Liver (tissue), 9 donors: Measurements from ENCODE around the gene PAX6. TPM values are rescaled to one million over a fixed set of nuclear protein-coding genes. Genes with fewer than 3 reads are reported as not detected.

Experiments used
- DNase-seq: peaks from one replicate; pipeline ENCODE4 v3.0.0-alpha.2; 2017; ENCODE audit warnings: low spot score
- H3K27ac ChIP-seq, 2 donors: one replicate each; pipeline ENCODE4 v1.7.0; 2013; ENCODE audit warnings: inconsistent platforms in 2 of 2, low read length in 2 of 2, control low read depth in 1 of 2, low read depth in 1 of 2, mild to moderate bottlenecking in 1 of 2
- H3K27me3 ChIP-seq, 4 donors: one replicate each; pipeline versions ENCODE4 v1.6.1 to v1.7.0; 2013; ENCODE audit warnings: low read length in 3 of 4, inconsistent platforms in 1 of 4, mild to moderate bottlenecking in 1 of 4, moderate library complexity in 1 of 4; ENCODE audit not compliant: control insufficient read depth in 4 of 4, insufficient read depth in 4 of 4
- H3K36me3 ChIP-seq, 4 donors: one replicate each; pipeline versions ENCODE4 v1.6.1 to v1.7.0; 2013; ENCODE audit warnings: low read length in 3 of 4, mild to moderate bottlenecking in 3 of 4, low read depth in 1 of 4, moderate library complexity in 1 of 4; ENCODE audit not compliant: control insufficient read depth in 4 of 4, insufficient read depth in 3 of 4
- H3K4me1 ChIP-seq, 4 donors: one replicate each; pipeline versions ENCODE4 v1.6.1 to v1.7.0; 2013; ENCODE audit warnings: low read length in 3 of 4, mild to moderate bottlenecking in 3 of 4, moderate library complexity in 1 of 4; ENCODE audit not compliant: control insufficient read depth in 4 of 4, insufficient read depth in 4 of 4
- H3K4me3 ChIP-seq, 3 donors: one replicate each; pipeline versions ENCODE4 v1.6.1 to v1.7.0; 2013; ENCODE audit warnings: low read length in 3 of 3, control low read depth in 1 of 3, low read depth in 1 of 3, mild to moderate bottlenecking in 1 of 3
- H3K9ac ChIP-seq, 2 donors: one replicate each; pipeline ENCODE4 v1.7.0; 2013; ENCODE audit warnings: low read length in 2 of 2, mild to moderate bottlenecking in 2 of 2, moderate library complexity in 2 of 2, control low read depth in 1 of 2, low read depth in 1 of 2
- H3K9me3 ChIP-seq, 4 donors: one replicate each; pipeline versions ENCODE4 v1.6.1 to v1.7.0; 2013; ENCODE audit warnings: low read length in 3 of 4; ENCODE audit not compliant: control insufficient read depth in 4 of 4
- EGR1 ChIP-seq, 2 donors: IDR thresholded peaks; 2 replicates each; pipeline ENCODE4 v1.6.1; 2016 to 2018; ENCODE audit warnings: antibody characterized with exemption in 2 of 2, low read depth in 2 of 2
- FOXA1 ChIP-seq: IDR thresholded peaks from 2 replicates; pipeline ENCODE4 v1.6.1; 2016; ENCODE audit warnings: antibody characterized with exemption
- FOXA2 ChIP-seq: IDR thresholded peaks from 2 replicates; pipeline ENCODE4 v1.6.1; 2016; ENCODE audit warnings: antibody characterized with exemption
- GABPA ChIP-seq, 2 donors: IDR thresholded peaks in 1 of 2; conservative IDR thresholded peaks in 1 of 2; 2 replicates each; pipeline ENCODE4 v1.6.1; 2016; ENCODE audit warnings: antibody characterized with exemption in 2 of 2, mild to moderate bottlenecking in 1 of 2, moderate library complexity in 1 of 2
- HNF4A ChIP-seq, 2 donors: conservative IDR thresholded peaks; 2 replicates each; pipeline ENCODE4 v1.6.1; 2016; ENCODE audit warnings: antibody characterized with exemption in 2 of 2, mild to moderate bottlenecking in 2 of 2
- HNF4G ChIP-seq: IDR thresholded peaks from 2 replicates; pipeline ENCODE4 v1.6.1; 2016; ENCODE audit warnings: antibody characterized with exemption
- JUND ChIP-seq, 2 donors: IDR thresholded peaks; 2 replicates each; pipeline ENCODE4 v1.6.1; 2016; ENCODE audit warnings: antibody characterized with exemption in 2 of 2
- NR2F2 ChIP-seq: IDR thresholded peaks from 2 replicates; pipeline ENCODE4 v1.6.1; 2016; ENCODE audit warnings: antibody characterized with exemption
- RAD21 ChIP-seq, 2 donors: IDR thresholded peaks; 2 replicates each; pipeline ENCODE4 v1.6.1; 2016; ENCODE audit warnings: antibody characterized with exemption in 2 of 2, mild to moderate bottlenecking in 2 of 2
- RXRA ChIP-seq, 2 donors: IDR thresholded peaks; 2 replicates each; pipeline ENCODE4 v1.6.1; 2017 to 2018; ENCODE audit warnings: antibody characterized with exemption in 2 of 2, mild to moderate bottlenecking in 1 of 2
- SP1 ChIP-seq: IDR thresholded peaks from 2 replicates; pipeline ENCODE4 v1.6.1; 2018; ENCODE audit warnings: antibody characterized with exemption, mild to moderate bottlenecking
- TAF1 ChIP-seq: conservative IDR thresholded peaks from 2 replicates; pipeline ENCODE4 v1.6.1; 2016; ENCODE audit warnings: antibody characterized with exemption, mild to moderate bottlenecking
- YY1 ChIP-seq: IDR thresholded peaks from 2 replicates; pipeline ENCODE4 v1.6.1; 2016; ENCODE audit warnings: antibody characterized with exemption, mild to moderate bottlenecking
- WGBS: extraction: QIAGEN DNeasy Blood & Tissue Kit; methylation state at CpG from one replicate; pipeline ENCODE4 v1.1.7; 2013; 5-methylcytosine and 5-hydroxymethylcytosine counted together
- polyA plus RNA-seq, 2 donors: library from polyadenylated mRNA; stranded (reverse) in 1 of 2; unstranded in 1 of 2; fragments of 200-250 nt in 1 of 2; fragments of >200 nt in 1 of 2; fragmentation: Nextera tagmentation in 1 of 2; extraction: Ambion mirVana in 1 of 2; gene quantifications; one replicate each; pipeline versions ENCODE4 v1.2.1 to v1.2.3, GENCODE V29; 2013 to 2015
- total RNA-seq, 2 donors: library from RNA; depleted of rRNA; stranded (reverse); fragments of >200 nt; gene quantifications; one replicate each; pipeline ENCODE4 v1.2.3, GENCODE V29; 2014
- TF ChIP-seq, protein P1 (sequence below): fragments of 150-350 bp; IDR thresholded peaks from 2 replicates; pipeline ENCODE4 v1.5.1; 2017; ENCODE audit warnings: improper control_type of control experiment, low read depth, low read length; ENCODE audit not compliant: missing input control
- TF ChIP-seq, protein P2 (sequence below): IDR thresholded peaks from 2 replicates; pipeline ENCODE4 v1.6.1; 2016; ENCODE audit warnings: antibody characterized with exemption
- TF ChIP-seq, protein P3 (sequence below): IDR thresholded peaks from 2 replicates; pipeline ENCODE4 v1.6.1; 2016; ENCODE audit warnings: antibody characterized with exemption
- TF ChIP-seq, protein P4 (sequence below): IDR thresholded peaks from 2 replicates; pipeline ENCODE4 v1.6.1; 2016; ENCODE audit warnings: antibody characterized with exemption, mild to moderate bottlenecking
- TF ChIP-seq, protein P5 (sequence below): IDR thresholded peaks from 2 replicates; pipeline ENCODE4 v1.6.1; 2016; ENCODE audit warnings: antibody characterized with exemption
- donor health status: healthy.
- donor health status: healthy.
- donor health status: healthy.
- donor health status: healthy.
- donor health status: healthy.

PAX6 gene
- total and polyA plus RNA-seq, 4 donors, result not detected

DNA sequence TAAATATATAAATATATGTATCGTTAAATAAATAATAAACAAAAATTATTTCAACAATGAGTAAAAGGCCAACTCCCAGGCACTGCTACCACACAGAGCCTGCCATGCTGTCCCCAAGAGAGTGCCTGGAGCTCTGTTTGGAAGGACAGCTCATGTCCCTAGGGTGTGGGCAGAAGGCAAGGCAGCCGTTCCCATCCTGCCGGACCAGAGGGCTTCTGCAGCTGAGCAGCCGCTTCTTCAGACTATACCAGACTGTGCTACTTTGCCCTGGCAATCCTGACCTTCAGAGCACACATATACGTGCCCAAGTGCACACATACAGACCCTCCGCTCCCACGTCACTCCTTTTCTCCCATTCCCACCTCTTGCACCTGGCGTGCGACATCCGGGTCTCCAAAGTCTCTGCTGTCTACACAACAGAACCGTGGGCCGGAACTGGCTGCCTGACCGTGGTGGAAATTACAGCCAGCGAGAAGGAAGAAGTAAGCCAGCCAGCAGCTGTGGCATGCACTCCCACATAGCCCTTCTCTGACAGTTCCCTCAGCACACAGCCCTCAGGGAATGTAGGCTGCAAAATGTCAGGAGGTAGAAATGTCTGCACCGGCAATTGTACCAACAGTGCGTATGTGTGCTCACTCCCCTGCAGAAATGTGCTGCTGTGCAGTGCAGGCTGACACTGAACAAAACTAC lies 24.0 kb downstream of the PAX6 start:
- DNase-seq, result no peak
- no peaks in the 10 kb centered on the region for H3K27me3 ChIP-seq
- no peaks in the 10 kb centered on the region for H3K4me1 ChIP-seq
- no peaks in the 10 kb centered on the region for H3K9me3 ChIP-seq
- WGBS, result 91% methylated on average over 16 of the region's 16 CpGs
- no peak overlapping the region for H3K27ac ChIP-seq
- no peaks in the 10 kb centered on the region for H3K36me3 ChIP-seq
- H3K4me3 ChIP-seq, result no peak overlapping the region
- TF ChIP-seq HNF4G (no peak), NR2F2 (no peak), SP1 (no peak), EGR1 (IDR thresholded peaks at IDR 0.05; ENCODE audit: low read depth in 2 of 2) (no peak), FOXA1 (no peak), HNF4A (conservative IDR thresholded peaks at IDR 0.05) (no peak), YY1 (no peak), JUND (IDR thresholded peaks at IDR 0.05) (no peak), FOXA2 (no peak)
- TF ChIP-seq, protein P1, sequence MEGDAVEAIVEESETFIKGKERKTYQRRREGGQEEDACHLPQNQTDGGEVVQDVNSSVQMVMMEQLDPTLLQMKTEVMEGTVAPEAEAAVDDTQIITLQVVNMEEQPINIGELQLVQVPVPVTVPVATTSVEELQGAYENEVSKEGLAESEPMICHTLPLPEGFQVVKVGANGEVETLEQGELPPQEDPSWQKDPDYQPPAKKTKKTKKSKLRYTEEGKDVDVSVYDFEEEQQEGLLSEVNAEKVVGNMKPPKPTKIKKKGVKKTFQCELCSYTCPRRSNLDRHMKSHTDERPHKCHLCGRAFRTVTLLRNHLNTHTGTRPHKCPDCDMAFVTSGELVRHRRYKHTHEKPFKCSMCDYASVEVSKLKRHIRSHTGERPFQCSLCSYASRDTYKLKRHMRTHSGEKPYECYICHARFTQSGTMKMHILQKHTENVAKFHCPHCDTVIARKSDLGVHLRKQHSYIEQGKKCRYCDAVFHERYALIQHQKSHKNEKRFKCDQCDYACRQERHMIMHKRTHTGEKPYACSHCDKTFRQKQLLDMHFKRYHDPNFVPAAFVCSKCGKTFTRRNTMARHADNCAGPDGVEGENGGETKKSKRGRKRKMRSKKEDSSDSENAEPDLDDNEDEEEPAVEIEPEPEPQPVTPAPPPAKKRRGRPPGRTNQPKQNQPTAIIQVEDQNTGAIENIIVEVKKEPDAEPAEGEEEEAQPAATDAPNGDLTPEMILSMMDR, result no peak
- TF ChIP-seq, protein P2, sequence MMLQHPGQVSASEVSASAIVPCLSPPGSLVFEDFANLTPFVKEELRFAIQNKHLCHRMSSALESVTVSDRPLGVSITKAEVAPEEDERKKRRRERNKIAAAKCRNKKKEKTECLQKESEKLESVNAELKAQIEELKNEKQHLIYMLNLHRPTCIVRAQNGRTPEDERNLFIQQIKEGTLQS, result no peak
- TF ChIP-seq, protein P3, sequence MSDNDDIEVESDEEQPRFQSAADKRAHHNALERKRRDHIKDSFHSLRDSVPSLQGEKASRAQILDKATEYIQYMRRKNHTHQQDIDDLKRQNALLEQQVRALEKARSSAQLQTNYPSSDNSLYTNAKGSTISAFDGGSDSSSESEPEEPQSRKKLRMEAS, result no peak
- no peak overlapping the region for H3K9ac ChIP-seq

DNA sequence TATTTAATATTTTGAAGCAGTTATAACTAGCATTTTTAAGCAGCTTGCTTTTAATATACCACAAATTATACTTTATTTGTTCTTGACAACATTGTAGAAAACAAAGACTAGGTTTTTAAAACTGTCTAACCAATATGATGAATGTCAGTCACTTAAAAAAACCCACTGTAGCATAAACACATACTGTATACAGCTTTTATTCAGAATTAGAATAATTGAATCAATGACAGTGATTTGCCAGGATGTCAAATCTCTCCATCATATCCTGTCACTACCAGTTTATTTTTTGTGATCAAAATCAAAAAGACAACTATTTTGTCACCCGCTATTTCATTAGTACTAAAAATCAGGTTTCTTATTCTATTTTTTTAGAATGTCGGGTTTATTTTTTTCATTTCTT lies 26.5 kb downstream of the PAX6 start:
- WGBS, result 98% methylated on average over 2 of the region's 2 CpGs
- no peaks in the 10 kb centered on the region for H3K27me3 ChIP-seq
- no peaks in the 10 kb centered on the region for H3K9me3 ChIP-seq
- H3K36me3 ChIP-seq, result no peaks in the 10 kb centered on the region
- H3K9ac ChIP-seq, result no peak overlapping the region
- H3K4me3 ChIP-seq, result no peak overlapping the region
- TF ChIP-seq EGR1 (IDR thresholded peaks at IDR 0.05; ENCODE audit: low read depth in 2 of 2), result no peak
- no peak for TF ChIP-seq HNF4G
- TF ChIP-seq YY1, result no peak
- TF ChIP-seq TAF1, result no peak
- TF ChIP-seq, protein P4, sequence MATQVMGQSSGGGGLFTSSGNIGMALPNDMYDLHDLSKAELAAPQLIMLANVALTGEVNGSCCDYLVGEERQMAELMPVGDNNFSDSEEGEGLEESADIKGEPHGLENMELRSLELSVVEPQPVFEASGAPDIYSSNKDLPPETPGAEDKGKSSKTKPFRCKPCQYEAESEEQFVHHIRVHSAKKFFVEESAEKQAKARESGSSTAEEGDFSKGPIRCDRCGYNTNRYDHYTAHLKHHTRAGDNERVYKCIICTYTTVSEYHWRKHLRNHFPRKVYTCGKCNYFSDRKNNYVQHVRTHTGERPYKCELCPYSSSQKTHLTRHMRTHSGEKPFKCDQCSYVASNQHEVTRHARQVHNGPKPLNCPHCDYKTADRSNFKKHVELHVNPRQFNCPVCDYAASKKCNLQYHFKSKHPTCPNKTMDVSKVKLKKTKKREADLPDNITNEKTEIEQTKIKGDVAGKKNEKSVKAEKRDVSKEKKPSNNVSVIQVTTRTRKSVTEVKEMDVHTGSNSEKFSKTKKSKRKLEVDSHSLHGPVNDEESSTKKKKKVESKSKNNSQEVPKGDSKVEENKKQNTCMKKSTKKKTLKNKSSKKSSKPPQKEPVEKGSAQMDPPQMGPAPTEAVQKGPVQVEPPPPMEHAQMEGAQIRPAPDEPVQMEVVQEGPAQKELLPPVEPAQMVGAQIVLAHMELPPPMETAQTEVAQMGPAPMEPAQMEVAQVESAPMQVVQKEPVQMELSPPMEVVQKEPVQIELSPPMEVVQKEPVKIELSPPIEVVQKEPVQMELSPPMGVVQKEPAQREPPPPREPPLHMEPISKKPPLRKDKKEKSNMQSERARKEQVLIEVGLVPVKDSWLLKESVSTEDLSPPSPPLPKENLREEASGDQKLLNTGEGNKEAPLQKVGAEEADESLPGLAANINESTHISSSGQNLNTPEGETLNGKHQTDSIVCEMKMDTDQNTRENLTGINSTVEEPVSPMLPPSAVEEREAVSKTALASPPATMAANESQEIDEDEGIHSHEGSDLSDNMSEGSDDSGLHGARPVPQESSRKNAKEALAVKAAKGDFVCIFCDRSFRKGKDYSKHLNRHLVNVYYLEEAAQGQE, result no peak
- TF ChIP-seq, protein P3, result no peak
- no peak for TF ChIP-seq FOXA2
- TF ChIP-seq, protein P1, result no peak
- TF ChIP-seq FOXA1, result no peak
- no peak for TF ChIP-seq JUND (IDR thresholded peaks at IDR 0.05)
- TF ChIP-seq, protein P5, sequence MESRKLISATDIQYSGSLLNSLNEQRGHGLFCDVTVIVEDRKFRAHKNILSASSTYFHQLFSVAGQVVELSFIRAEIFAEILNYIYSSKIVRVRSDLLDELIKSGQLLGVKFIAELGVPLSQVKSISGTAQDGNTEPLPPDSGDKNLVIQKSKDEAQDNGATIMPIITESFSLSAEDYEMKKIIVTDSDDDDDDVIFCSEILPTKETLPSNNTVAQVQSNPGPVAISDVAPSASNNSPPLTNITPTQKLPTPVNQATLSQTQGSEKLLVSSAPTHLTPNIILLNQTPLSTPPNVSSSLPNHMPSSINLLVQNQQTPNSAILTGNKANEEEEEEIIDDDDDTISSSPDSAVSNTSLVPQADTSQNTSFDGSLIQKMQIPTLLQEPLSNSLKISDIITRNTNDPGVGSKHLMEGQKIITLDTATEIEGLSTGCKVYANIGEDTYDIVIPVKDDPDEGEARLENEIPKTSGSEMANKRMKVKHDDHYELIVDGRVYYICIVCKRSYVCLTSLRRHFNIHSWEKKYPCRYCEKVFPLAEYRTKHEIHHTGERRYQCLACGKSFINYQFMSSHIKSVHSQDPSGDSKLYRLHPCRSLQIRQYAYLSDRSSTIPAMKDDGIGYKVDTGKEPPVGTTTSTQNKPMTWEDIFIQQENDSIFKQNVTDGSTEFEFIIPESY, result no peak
- no peak for TF ChIP-seq NR2F2
- TF ChIP-seq RXRA (IDR thresholded peaks at IDR 0.05), result no peak
- no peak for TF ChIP-seq SP1
- no peak for TF ChIP-seq RAD21 (IDR thresholded peaks at IDR 0.05)
- no peak for TF ChIP-seq GABPA (IDR thresholded peaks at IDR 0.05 in 1 of 2, conservative IDR thresholded peaks at IDR 0.05 in 1 of 2)
- no peak for TF ChIP-seq HNF4A (conservative IDR thresholded peaks at IDR 0.05)
- TF ChIP-seq, protein P2, result no peak
- H3K4me1 ChIP-seq, result no peaks in the 10 kb centered on the region
- H3K27ac ChIP-seq, result no peak overlapping the region
- no peak for DNase-seq
